ENCODE results near the gene DMAC2L. TPM values are rescaled to one million over a fixed set of nuclear protein-coding genes. Genes with fewer than 3 reads are reported as not detected.
"Not testable (repeated sequence)": the region's sequence is repeated elsewhere in the genome, so short reads cannot be mapped to it uniquely, and the experiment has no call there.

The DMAC2L gene, protein sequence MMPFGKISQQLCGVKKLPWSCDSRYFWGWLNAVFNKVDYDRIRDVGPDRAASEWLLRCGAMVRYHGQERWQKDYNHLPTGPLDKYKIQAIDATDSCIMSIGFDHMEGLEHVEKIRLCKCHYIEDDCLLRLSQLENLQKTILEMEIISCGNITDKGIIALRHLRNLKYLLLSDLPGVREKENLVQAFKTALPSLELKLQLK
- polyA plus RNA-seq (ENCODE audit: insufficient read length in 4 of 4), result 10 to 100 TPM; 18.0 to 34.9 (median 25.8) TPM

GRCh38 chr14:50311972-50312733 is at the start of gene DMAC2L, which contains the start of gene L2HGDH:
Gene DMAC2L (plus strand): TSS chr14:50312324. CDS start chr14:50321488, 9,164 bp downstream.
Gene L2HGDH (minus strand): TSS chr14:50312229. CDS start chr14:50312150, 79 bp downstream.
- peak; percentile 87 to 93 (median 90) for DNase-seq (ENCODE audit: low read depth in 4 of 4, low spot score in 2 of 4)

DNA sequence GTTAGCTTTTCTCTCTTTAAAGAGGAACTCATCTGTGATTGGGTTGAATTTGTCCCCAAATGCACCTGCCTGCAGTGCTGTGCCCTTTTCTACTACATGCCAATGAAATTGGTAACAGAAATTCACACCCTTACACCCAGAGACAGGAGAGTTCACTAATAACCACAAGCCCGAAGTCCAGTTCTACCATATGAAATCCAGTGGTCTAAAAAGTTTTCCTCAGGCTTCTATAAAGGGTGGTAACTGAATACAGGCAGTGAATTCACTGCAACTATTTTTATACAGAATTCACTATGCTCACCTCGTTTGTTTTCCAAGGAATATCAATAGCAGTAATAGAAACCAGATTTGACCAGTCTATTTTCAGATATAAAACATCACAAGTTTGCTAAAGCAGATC is 49.3 kb upstream of the DMAC2L start:
- DNase-seq (ENCODE audit: low read depth in 4 of 4, low spot score in 2 of 4), result no peak

DNA sequence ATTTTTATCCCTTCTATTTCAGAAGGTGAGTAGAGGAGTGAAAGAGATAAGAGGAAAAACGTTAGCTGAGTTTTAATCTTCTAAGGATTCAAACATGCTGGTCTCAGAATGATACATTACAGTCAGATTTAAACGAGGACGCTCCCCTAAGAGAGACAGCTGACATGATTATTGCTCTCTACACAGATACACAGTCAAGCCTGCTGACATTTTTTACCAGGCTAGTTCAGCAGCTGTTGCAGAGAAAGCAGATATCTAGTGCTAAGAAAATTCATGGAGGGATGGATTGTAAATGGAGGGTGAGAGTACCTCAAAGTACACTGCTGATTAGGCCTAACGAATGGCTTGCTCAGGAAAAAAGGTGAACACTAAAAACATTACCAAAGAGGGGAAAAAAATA is 48.8 kb upstream of the DMAC2L start:
- no peak for DNase-seq (ENCODE audit: low read depth in 4 of 4, low spot score in 2 of 4)

DNA sequence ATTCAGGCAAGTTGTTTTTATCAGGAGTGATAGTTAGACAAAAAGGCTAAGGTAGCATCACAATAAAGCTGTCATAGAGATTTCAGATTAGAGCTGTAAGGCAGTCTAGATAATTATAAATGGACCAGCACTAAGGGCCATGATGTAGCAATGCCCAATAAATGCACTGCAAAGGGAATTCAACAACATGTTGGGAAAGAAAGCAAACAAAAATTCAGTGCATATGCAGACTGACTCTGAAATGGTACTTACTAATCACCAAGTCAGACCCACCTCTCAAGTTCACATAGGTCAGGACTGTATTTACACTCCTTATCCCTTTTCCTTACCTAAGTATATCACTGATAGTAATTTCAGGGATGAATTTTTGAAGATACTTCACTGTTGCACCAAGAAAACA is 47.1 kb upstream of the DMAC2L start:
- no peak for DNase-seq (ENCODE audit: low read depth in 4 of 4, low spot score in 2 of 4)

- no peak for DNase-seq (ENCODE audit: low read depth in 4 of 4, low spot score in 2 of 4)
These were observed 41.2 kb upstream of the DMAC2L start for GRCh38 chr14:50270932-50271331.

DNA sequence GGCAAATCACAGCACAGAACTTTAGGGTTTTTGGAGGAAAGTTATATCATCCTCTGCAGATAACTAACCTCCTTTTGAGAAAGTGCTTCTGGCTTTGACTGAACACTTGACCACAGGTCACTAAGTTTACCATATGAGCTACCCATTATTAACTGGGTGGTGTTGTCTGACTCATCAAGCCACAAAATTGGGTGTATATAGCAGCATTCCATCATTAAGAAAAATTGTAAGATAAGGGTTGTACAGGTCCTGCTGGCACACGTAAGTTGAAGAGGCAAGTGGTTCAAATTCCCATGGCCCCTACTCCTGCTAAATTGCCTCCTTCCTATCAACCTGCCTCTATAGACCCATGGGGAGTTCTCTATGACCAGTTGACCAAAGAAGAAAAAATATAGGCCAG is 39.6 kb upstream of the DMAC2L start:
- DNase-seq (ENCODE audit: low read depth in 4 of 4, low spot score in 2 of 4), result no peak

DNA sequence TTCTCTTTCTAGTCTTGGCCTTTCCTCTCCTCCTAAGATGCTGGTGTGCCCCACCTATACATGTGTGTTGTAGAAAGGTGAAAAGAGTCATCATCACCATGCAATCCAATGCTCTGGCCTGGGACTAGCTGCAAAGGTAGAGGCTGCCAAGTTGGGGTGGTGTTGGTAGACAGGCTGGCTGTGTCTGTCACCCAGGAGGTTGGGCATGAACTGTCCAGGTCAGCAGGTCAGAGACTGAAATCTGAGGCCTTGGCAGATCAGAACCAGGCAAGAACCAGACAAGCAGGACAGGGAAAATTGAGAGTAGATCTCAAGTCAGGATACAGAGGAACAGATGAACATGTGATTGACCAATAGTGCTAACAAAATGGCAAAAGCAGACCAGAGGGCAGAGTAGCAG is 26.3 kb upstream of the DMAC2L start:
- DNase-seq (ENCODE audit: low read depth in 4 of 4, low spot score in 2 of 4), result no peak

DNA sequence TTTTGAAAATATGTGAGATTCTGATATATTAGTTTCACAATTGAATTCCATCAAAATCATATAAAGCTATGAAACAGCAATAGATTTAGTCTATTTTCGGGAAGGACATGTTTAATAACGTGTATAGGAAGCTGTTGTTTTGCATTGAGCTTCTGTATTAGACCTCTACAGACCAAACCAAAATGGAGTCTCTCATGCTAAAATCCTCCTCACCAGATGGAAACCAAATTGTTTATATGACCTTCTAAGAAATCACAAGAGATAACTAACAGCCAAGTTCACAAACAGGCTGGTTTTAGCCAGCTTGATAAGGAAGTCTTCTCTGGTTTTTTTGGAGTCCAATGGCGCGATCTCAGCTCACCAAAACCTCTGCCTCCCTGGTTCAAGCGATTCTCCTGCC is 24.0 kb upstream of the DMAC2L start:
- no peak for DNase-seq (ENCODE audit: low read depth in 4 of 4, low spot score in 2 of 4)

DNA sequence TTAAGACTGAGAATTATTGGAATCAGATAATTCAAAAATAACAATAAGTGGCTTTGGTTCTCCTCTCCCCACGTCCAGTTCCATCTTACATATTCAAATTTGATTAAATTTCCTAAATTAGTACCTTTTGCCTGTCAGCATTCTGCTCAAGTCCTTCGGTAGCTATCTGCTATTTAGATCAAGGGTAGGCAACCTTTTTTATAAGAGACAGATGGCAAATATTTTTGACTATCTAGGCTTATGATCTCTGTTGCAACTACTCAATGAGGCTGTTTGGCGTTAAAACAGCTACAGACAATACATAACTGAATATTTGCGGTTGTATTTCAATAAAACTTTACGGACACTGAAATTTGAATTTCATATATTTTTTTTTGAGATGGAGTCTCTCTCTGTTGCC is 21.8 kb upstream of the DMAC2L start:
- no peak for DNase-seq (ENCODE audit: low read depth in 4 of 4, low spot score in 2 of 4)

GRCh38 chr14:50299585-50299984 is 12.5 kb upstream of the DMAC2L start:
- no peak for DNase-seq (ENCODE audit: low read depth in 4 of 4, low spot score in 2 of 4)

- DNase-seq (ENCODE audit: low read depth in 4 of 4, low spot score in 2 of 4), result no peak
These were observed 10.2 kb upstream of the DMAC2L start for GRCh38 chr14:50301914-50302313.

DNA sequence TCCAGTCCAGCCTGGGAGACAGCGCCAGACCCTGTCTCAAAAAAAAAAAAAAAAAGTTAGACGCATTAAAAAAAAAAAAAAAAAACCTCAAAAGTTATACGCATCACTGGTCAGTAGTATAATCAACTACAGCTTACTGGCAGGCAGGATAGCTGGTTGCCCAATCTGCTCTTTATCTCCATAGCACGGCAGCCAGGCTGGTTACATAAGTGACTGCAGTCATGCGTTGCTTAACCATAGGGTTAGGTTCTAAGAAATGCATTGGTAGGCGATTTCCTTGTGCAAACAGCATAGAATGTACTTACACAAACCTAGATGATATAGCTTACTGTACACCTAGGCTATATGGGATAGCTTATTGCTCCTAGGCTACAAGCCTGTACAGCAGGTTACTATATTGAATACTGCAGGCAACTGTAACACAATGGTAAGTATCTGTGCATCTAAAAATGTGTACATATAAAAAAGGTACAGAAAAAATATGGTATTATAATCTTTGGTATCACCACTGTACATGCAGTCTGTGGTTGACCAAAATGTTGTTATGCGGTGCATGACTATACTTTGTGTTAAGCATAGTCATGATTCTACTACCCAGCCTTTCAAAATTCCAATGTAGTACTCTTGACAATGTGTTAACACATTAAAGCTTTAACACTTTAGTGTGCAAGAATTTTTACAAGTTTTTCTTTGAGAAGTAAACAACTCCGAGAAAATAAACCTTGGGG is 8.2 kb upstream of the DMAC2L start:
- DNase-seq (ENCODE audit: low read depth in 4 of 4, low spot score in 2 of 4), result no peak

- DNase-seq (ENCODE audit: low read depth in 4 of 4, low spot score in 2 of 4), result no peak
These were observed 3.7 kb upstream of the DMAC2L start for GRCh38 chr14:50308363-50308915.

DNA sequence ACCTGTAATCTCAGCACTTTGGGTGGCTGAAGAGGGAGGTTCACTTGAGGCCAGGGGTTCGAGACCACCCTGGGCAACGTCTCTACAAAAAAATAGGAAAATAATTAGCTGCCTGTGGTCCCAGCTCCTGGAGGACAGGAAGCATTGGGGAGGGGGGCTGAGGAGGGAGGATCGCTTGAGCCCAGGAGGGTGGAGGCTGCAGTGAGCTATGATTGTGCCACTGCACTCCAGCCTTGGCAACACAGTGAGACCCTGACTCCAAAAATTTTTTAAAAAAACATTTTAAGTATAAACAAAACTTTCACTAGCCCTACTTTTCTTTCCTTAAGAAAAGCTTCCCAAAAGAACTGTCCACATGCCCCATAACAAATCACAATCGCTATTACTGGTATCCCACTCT is 1.7 kb upstream of the DMAC2L start:
- DNase-seq (ENCODE audit: low read depth in 4 of 4, low spot score in 2 of 4), result no peak

- peak in 2 of 4 donors; percentile 36 to 72 for DNase-seq (ENCODE audit: low read depth in 4 of 4, low spot score in 2 of 4)
These were observed 670 bp upstream of the DMAC2L start for GRCh38 chr14:50311337-50311971.

- DNase-seq (ENCODE audit: low read depth in 4 of 4, low spot score in 2 of 4), result peak in 1 of 4 donors; percentile 60
These were observed 570 bp downstream of the DMAC2L start for GRCh38 chr14:50312734-50313054.

DNA sequence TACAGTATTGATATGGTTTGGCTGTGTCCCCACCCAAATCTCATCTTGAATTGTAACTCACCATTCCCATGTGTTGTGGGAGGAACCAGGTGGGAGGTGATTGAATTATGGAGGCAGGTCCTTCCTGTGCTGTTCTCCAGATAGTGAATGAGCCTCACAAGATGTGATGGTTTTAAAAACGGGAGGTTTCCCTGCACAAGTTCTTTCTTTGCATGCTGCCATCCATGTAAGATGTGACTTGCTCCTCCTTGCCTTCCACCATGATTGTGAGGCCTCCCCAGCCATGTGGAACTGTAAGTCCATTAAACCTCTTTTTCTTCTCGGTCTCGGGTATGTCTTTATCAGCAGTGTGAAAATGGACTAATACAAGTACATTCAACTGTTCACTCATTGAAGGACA is 2.0 kb downstream of the DMAC2L start:
- not testable (repeated sequence) for DNase-seq (ENCODE audit: low read depth in 4 of 4, low spot score in 2 of 4)

GRCh38 chr14:50318031-50318626 is 6.0 kb downstream of the DMAC2L start:
- DNase-seq (ENCODE audit: low read depth in 4 of 4, low spot score in 2 of 4), result no peak

GRCh38 chr14:50319293-50319692 is 7.2 kb downstream of the DMAC2L start:
- no peak for DNase-seq (ENCODE audit: low read depth in 4 of 4, low spot score in 2 of 4)

DNA sequence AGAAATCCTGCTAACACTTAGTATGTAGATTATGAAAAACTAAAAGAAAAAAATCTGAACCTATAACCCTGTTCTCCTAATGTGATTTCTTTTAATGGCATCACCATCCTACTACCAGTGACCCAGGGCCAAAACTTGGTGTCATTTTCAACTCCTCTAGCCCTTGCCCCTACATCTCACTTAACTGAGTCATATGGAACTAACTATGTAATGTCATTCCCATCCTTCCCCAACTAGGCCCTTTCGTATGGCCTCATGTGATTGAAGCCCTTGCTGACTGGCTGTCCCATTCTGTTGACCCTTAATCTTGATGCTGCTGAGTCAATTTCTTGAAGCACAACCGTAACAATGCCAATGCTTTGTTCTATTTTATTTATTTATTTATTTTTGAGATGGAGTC is 7.6 kb downstream of the DMAC2L start:
- no peak for DNase-seq (ENCODE audit: low read depth in 4 of 4, low spot score in 2 of 4)

Data from left renal cortex interstitium (tissue), 4 donors.